Osteocyte (in vitro differentiated cells): ENCODE measurements around the gene ITGA7. TPM values are rescaled to one million over a fixed set of nuclear protein-coding genes. Genes with fewer than 3 reads are reported as not detected.

Experiments
- DNase-seq: peaks from one replicate; pipeline ENCODE4 v3.0.0; 2021; ENCODE audit warnings: mixed read lengths; ENCODE audit not compliant: unreplicated experiment; ENCODE audit errors: extremely low spot score
- H3K27ac Mint-ChIP-seq: one replicate; pipeline ENCODE4 v1.8.0; 2021; ENCODE audit warnings: mild to moderate bottlenecking, mixed read lengths; ENCODE audit not compliant: unreplicated experiment
- H3K27me3 Mint-ChIP-seq: one replicate; pipeline ENCODE4 v1.8.0; 2021; ENCODE audit warnings: mixed read lengths; ENCODE audit not compliant: unreplicated experiment
- H3K36me3 Mint-ChIP-seq: one replicate; pipeline ENCODE4 v1.8.0; 2021; ENCODE audit warnings: mixed read lengths; ENCODE audit not compliant: unreplicated experiment
- H3K4me1 Mint-ChIP-seq: one replicate; pipeline ENCODE4 v1.8.0; 2021; ENCODE audit warnings: mixed read lengths; ENCODE audit not compliant: unreplicated experiment
- H3K4me3 Mint-ChIP-seq: one replicate; pipeline ENCODE4 v1.8.0; 2021; ENCODE audit warnings: mild to moderate bottlenecking, moderate library complexity, mixed read lengths; ENCODE audit not compliant: unreplicated experiment
- H3K9me3 Mint-ChIP-seq: one replicate; pipeline ENCODE4 v1.8.0; 2021; ENCODE audit warnings: mixed read lengths; ENCODE audit not compliant: unreplicated experiment
- total RNA-seq: library from RNA; stranded (reverse); gene quantifications from 2 replicates; pipeline ENCODE4 v1.2.1, GENCODE V29; 2021
- TF ChIP-seq, protein P1 (sequence below): fragments of 200-600 bp; sonication (generic); IDR thresholded peaks from 2 replicates; pipeline ENCODE4 v1.5.0; 2021; ENCODE audit warnings: antibody characterized with exemption, mild to moderate bottlenecking, moderate library complexity

The ITGA7 gene
- total RNA-seq, 1 donor from 2014 or later: 5.7 TPM

DNA sequence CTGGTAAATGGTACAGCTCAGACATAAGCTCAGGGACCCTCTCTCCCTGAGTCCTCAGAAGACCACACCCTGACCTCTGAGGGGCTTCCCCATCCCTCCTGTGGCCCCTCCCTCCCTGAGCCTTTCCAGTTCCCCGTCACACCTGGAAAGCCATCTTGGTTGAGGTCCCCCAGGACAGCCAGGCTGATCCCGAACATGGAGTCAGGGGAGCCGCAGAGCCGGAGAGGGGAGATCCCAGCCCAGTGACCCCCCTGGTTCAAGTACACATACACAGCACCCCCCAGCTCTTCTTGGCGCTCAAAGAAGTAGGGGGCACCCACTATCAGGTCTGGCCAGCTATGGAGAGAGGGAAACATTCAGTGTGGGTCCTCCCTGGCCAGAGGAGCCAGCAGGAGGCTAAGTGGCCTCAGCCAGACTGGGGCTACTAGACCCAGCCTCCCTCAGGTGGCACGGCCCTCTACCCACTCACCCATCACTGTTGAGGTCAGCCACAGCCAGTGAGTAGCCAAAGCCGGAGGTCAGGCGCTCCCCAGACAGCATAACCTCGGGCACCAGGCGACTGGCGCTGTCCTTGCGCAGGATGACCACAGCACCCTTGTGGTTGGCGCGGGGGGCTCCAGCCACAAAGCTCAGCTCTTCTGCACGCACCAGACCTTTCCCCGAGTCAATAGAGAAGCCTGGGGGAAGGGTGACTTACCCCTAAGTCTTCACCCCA is 9.3 kb downstream of the ITGA7 start:
- Mint-ChIP-seq H3K27ac (no peak overlapping the region), H3K27me3 (no peaks in the 10 kb centered on the region), H3K4me3 (no peak overlapping the region), H3K36me3 (no peaks in the 10 kb centered on the region), H3K4me1 (no peaks in the 10 kb centered on the region), H3K9me3 (no peaks in the 10 kb centered on the region)
- TF ChIP-seq, protein P1, sequence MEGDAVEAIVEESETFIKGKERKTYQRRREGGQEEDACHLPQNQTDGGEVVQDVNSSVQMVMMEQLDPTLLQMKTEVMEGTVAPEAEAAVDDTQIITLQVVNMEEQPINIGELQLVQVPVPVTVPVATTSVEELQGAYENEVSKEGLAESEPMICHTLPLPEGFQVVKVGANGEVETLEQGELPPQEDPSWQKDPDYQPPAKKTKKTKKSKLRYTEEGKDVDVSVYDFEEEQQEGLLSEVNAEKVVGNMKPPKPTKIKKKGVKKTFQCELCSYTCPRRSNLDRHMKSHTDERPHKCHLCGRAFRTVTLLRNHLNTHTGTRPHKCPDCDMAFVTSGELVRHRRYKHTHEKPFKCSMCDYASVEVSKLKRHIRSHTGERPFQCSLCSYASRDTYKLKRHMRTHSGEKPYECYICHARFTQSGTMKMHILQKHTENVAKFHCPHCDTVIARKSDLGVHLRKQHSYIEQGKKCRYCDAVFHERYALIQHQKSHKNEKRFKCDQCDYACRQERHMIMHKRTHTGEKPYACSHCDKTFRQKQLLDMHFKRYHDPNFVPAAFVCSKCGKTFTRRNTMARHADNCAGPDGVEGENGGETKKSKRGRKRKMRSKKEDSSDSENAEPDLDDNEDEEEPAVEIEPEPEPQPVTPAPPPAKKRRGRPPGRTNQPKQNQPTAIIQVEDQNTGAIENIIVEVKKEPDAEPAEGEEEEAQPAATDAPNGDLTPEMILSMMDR: no peak
- no peak for DNase-seq

DNA sequence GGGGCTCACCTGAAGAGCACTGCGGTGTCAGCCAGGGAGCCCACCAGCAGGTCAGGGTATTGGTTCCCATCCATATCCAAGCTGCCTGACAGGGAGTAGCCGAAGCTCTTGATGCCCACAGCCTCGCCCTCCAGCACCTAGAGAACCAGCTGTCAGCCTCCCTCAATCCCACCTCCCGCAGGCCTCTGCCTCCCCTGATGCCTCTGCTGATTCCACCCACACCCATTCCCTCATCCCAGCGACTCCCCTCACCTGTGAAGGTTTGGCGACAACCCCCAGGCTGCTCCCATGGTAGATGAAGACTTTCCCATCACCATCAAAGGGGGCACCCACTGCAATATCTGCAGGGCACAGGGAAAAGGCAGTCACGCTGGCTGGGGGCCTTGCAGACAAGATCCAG is 10.0 kb downstream of the ITGA7 start:
- Mint-ChIP-seq H3K9me3 (no peaks in the 10 kb centered on the region), H3K4me3 (no peak overlapping the region), H3K36me3 (no peaks in the 10 kb centered on the region), H3K27me3 (no peaks in the 10 kb centered on the region), H3K27ac (no peak overlapping the region), H3K4me1 (no peaks in the 10 kb centered on the region)
- TF ChIP-seq, protein P1: no peak
- no peak for DNase-seq

DNA sequence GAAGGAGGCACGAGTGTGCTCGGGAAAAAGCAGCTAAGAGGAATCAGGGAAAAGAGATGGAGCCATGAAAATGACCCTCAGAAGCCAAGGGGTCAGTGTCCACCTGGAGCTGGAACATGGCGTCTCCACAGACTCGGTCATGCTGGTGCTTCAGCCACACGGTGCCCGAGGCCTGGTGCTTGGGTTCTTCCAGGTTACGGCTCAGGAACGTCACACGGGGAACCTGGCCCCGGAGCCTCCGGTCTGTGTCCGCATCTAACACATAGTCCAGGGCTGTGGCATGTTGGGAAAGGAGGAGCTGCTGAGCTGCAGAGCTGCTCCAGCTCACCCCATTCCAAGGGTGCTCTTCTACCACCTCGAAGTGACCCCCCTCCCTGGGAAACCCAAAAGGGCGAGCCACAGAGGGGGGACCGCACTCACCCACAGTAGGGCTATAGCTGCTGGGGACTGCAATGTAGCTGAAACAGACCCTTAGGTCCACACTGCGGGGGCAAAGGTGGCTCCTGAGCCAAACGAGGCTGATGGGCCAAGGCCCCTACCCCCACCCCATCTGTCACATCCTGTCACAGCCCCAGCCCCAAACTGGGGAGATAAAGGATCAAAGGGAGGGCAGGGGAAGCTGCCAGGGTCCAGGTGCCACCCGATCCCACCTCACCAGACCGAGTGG is 10.8 kb downstream of the ITGA7 start:
- TF ChIP-seq, protein P1: no peak

DNA sequence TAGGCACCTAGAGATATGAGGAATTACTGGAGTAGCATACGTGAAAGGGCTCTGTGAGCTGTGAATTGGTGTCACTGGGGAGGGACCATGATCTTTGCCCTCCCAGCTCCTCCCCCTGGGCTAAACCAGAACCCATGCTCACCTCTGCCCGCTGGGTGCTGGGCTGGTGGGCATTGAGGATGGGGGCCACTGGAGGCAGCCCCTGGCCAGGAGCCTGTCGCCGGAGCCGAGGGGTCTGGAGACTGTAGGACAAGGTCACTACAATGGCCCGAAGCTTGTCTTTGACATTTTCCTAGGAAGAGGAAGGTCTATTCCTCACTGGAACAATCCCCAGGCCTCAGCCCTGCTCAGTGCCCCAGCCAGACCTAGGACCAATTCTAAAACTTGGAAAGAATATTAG is 11.6 kb downstream of the ITGA7 start:
- Mint-ChIP-seq H3K36me3 (no peaks in the 10 kb centered on the region), H3K9me3 (no peaks in the 10 kb centered on the region), H3K27ac (no peak overlapping the region), H3K27me3 (no peaks in the 10 kb centered on the region), H3K4me3 (no peak overlapping the region), H3K4me1 (no peaks in the 10 kb centered on the region)
- DNase-seq: no peak
- TF ChIP-seq, protein P1: no peak

More for the DNA sequence above, 10.8 kb downstream of the ITGA7 start:
- Mint-ChIP-seq H3K4me3 (no peak overlapping the region), H3K36me3 (no peaks in the 10 kb centered on the region), H3K4me1 (no peaks in the 10 kb centered on the region), H3K9me3 (no peaks in the 10 kb centered on the region), H3K27ac (no peak overlapping the region), H3K27me3 (no peaks in the 10 kb centered on the region)
- DNase-seq: no peak

DNA sequence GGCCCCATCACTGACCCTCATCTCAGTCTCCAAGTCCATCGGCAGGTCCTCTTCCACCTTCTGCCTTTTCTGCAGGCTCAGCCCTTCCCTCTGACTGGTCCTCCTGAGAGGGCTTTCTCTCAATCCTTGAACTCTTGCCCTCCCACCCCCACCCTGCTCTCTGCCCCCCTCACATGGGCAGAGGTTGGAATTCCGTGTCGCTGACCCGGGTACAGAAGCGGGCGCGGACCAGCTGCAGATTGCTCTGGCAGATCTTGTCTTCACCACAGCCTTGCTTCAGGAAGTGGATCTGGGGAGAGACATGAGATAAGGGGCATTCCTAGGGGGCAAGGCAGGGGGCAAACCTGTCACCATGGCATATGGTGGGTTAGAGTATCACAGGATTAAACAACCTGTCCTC is 12.4 kb downstream of the ITGA7 start:
- no peak overlapping the region for H3K27ac Mint-ChIP-seq
- TF ChIP-seq, protein P1: no peak
- H3K9me3 Mint-ChIP-seq: no peaks in the 10 kb centered on the region
- H3K27me3 Mint-ChIP-seq: no peaks in the 10 kb centered on the region
- H3K36me3 Mint-ChIP-seq: no peaks in the 10 kb centered on the region
- no peak for DNase-seq
- H3K4me1 Mint-ChIP-seq: no peaks in the 10 kb centered on the region
- no peak overlapping the region for H3K4me3 Mint-ChIP-seq
